Suprapubic skin (tissue), 3 donors: ENCODE results near the gene WWOX.

Experiments used
- CTCF ChIP-seq, 2 donors: fragments of 200-600 bp in 1 of 2; fragments of 450-650 bp in 1 of 2; sonication (generic) in 1 of 2; IDR thresholded peaks; one replicate each; pipeline ENCODE4 v1.5.1; 2016 to 2019; ENCODE audit warnings: antibody characterized with exemption in 2 of 2, mild to moderate bottlenecking in 1 of 2, moderate library complexity in 1 of 2
- POLR2A ChIP-seq, 2 donors: fragments of 450-650 bp; IDR thresholded peaks; one replicate each; pipeline ENCODE4 v1.6.1; 2017; ENCODE audit warnings: antibody characterized with exemption in 2 of 2, mild to moderate bottlenecking in 2 of 2, moderate library complexity in 2 of 2

GRCh38 chr16:78796221-78796866 lies 696.9 kb downstream of the WWOX start:
- TF ChIP-seq POLR2A (IDR thresholded peaks at IDR 0.05) (no peak), CTCF (IDR thresholded peaks at IDR 0.05) (no peak)
